Thyroid gland (tissue), 4 donors: ENCODE measurements around the gene NAT9. TPM values are rescaled to one million over a fixed set of nuclear protein-coding genes. Genes with fewer than 3 reads are reported as not detected.

Source experiments
- DNase-seq, 2 donors: peaks; one replicate each; pipeline ENCODE4 v3.0.0-alpha.2; 2019
- H3K27ac ChIP-seq, 3 donors: fragments of 200-600 bp; sonication (generic); 1 replicate in 2 of 3; 2 replicates in 1 of 3; pipeline ENCODE4 v1.5.1; 2016 to 2019; ENCODE audit warnings: mild to moderate bottlenecking in 1 of 3, moderate library complexity in 1 of 3
- H3K27me3 ChIP-seq: fragments of 200-600 bp; sonication (generic); one replicate; pipeline ENCODE4 v1.5.1; 2019
- H3K36me3 ChIP-seq, 2 donors: fragments of 200-600 bp; sonication (generic); one replicate each; pipeline ENCODE4 v1.5.1; 2016 to 2019
- H3K4me1 ChIP-seq, 2 donors: fragments of 200-600 bp; sonication (generic); one replicate each; pipeline ENCODE4 v1.5.1; 2017 to 2019
- H3K4me3 ChIP-seq, 3 donors: fragments of 200-600 bp; sonication (generic); replicated peaks in 1 of 3; 1 replicate in 2 of 3; 2 replicates in 1 of 3; pipeline ENCODE4 v1.5.1; 2016; ENCODE audit warnings: mild to moderate bottlenecking in 1 of 3
- H3K9me3 ChIP-seq: fragments of 200-600 bp; sonication (generic); one replicate; pipeline ENCODE4 v1.5.1; 2017
- CTCF ChIP-seq, 6 experiments: fragments of 200-600 bp in 3 of 6; fragments of 450-650 bp in 3 of 6; sonication (generic) in 3 of 6; IDR thresholded peaks; one replicate each; pipeline ENCODE4 v1.5.1; 2016 to 2019; ENCODE audit warnings: antibody characterized with exemption in 6 of 6, mild to moderate bottlenecking in 2 of 6, inconsistent platforms in 1 of 6, moderate library complexity in 1 of 6
- POLR2A ChIP-seq, 2 donors: fragments of 450-650 bp; IDR thresholded peaks; one replicate each; pipeline ENCODE4 v1.6.1; 2017; ENCODE audit warnings: antibody characterized with exemption in 2 of 2, mild to moderate bottlenecking in 2 of 2, moderate library complexity in 1 of 2
- WGBS, 2 donors: methylation state at CpG; one replicate each; pipeline ENCODE4 v1.1.5; 2017; 5-methylcytosine and 5-hydroxymethylcytosine counted together
- intact Hi-C: fragments of 100-400 bp; cut with DNase I; formaldehyde crosslinking; loops from one replicate; pipeline ENCODE4 v1.15.1; 2023
- total RNA-seq, 4 donors: library from RNA; depleted of rRNA; stranded (reverse); fragments of >200 nt; gene quantifications; one replicate each; pipeline ENCODE4 v1.2.3, GENCODE V29; 2016

Gene NAT9
- total RNA-seq, 4 donors from 2014 or later, result 33.1 to 46.5 (median 41.4) TPM

GRCh38 chr17:74821655-74822334, 45.6 kb upstream of the NAT9 start:
- Histone ChIP-seq H3K4me3 (no peak overlapping the region), H3K27ac (peak overlapping the region in 1 of 3 donors; percentile 14), H3K36me3 (no peaks in the 10 kb centered on the region), H3K27me3 (no peaks in the 10 kb centered on the region), H3K4me1 (peaks cover 42 to 68% of the 10 kb centered on the region in 2 donors), H3K9me3 (no peaks in the 10 kb centered on the region)
- WGBS, 2 donors, result 86 to 89% methylated on average over 12 to 13 of the region's 13 CpGs
- no peak for TF ChIP-seq POLR2A (IDR thresholded peaks at IDR 0.05)
- TF ChIP-seq CTCF (IDR thresholded peaks at IDR 0.05), result no peak
- intact Hi-C loops, result no loop called here
- no peak for DNase-seq

- intact Hi-C loops, result no loop called here
These were observed 43.8 kb upstream of the NAT9 start for GRCh38 chr17:74819801-74820436.

GRCh38 chr17:74818291-74818938, 42.3 kb upstream of the NAT9 start:
- DNase-seq, result no peak
- Histone ChIP-seq H3K4me1 (peaks cover 52 to 81% of the 10 kb centered on the region in 2 donors), H3K27ac (no peak overlapping the region), H3K4me3 (no peak overlapping the region), H3K27me3 (no peaks in the 10 kb centered on the region), H3K9me3 (no peaks in the 10 kb centered on the region), H3K36me3 (no peaks in the 10 kb centered on the region)
- TF ChIP-seq CTCF (IDR thresholded peaks at IDR 0.05) (no peak), POLR2A (IDR thresholded peaks at IDR 0.05) (no peak)
- WGBS, 2 donors, result 97% methylated on average over 16 of the region's 16 CpGs
- intact Hi-C loops, result no loop called here

More at GRCh38 chr17:74819801-74820436, 43.8 kb upstream of the NAT9 start:
- Histone ChIP-seq H3K27ac (no peak overlapping the region), H3K4me1 (peaks cover 41 to 68% of the 10 kb centered on the region in 2 donors), H3K27me3 (no peaks in the 10 kb centered on the region), H3K36me3 (no peaks in the 10 kb centered on the region), H3K9me3 (no peaks in the 10 kb centered on the region), H3K4me3 (no peak overlapping the region)
- no peak for TF ChIP-seq POLR2A (IDR thresholded peaks at IDR 0.05)
- TF ChIP-seq CTCF (IDR thresholded peaks at IDR 0.05), result no peak
- WGBS, 2 donors, result 67 to 89% methylated on average over 11 to 16 of the region's 16 CpGs
- DNase-seq, result peak; percentile 68 to 69

GRCh38 chr17:74816905-74817620, 40.9 kb upstream of the NAT9 start:
- 82 to 96% methylated on average over 13 to 18 of the region's 18 CpGs for WGBS, 2 donors
- intact Hi-C loops, result no loop called here

More at GRCh38 chr17:74816905-74817620, 40.9 kb upstream of the NAT9 start:
- no peak overlapping the region for H3K4me3 ChIP-seq
- H3K27ac ChIP-seq, result peak overlapping the region in 1 of 3 donors; percentile 91
- no peak for DNase-seq
- H3K27me3 ChIP-seq, result no peaks in the 10 kb centered on the region
- peaks cover 50 to 79% of the 10 kb centered on the region in 2 donors for H3K4me1 ChIP-seq
- H3K36me3 ChIP-seq, result no peaks in the 10 kb centered on the region
- no peaks in the 10 kb centered on the region for H3K9me3 ChIP-seq
- no peak for TF ChIP-seq CTCF (IDR thresholded peaks at IDR 0.05)
- TF ChIP-seq POLR2A (IDR thresholded peaks at IDR 0.05), result no peak
